Right lobe of liver (tissue), 4 donors: ENCODE measurements around the gene SRSF3.

ENCODE experiments used
- CTCF ChIP-seq, 4 donors: fragments of 200-600 bp in 3 of 4; fragments of 450-650 bp in 1 of 4; IDR thresholded peaks; one replicate each; pipeline versions ENCODE4 v1.5.1 to v1.8.0; 2016 to 2022; ENCODE audit warnings: antibody characterized with exemption in 4 of 4, mild to moderate bottlenecking in 2 of 4
- POLR2A ChIP-seq: fragments of 450-650 bp; IDR thresholded peaks from one replicate; pipeline ENCODE4 v1.6.1; 2017; ENCODE audit warnings: antibody characterized with exemption, mild to moderate bottlenecking
- donor health status: DM: no; HTN: no; CAD: no.
- donor health status: DM: no; HTN: no; CAD: no.
- donor health status: DM: no; HTN: yes; CAD: no.

DNA sequence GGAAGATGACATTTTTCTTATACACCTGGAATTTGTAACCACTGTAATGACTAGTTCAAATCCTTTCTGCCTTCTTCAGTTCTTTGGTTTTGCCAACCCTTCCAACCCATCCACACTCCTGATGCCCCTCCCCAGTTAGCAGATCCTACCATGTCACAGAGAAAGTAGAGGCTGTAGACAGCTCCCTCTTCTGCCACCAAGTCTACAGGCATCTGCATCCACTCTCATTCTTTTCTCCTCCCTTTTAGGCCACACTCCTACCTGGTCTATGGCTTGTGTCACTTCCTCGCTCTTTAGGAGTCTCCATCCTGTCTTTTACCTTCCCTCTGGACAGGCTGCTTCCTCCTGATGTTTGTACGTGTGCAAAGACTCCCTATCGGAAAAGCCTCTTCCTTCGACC is 33.3 kb upstream of the SRSF3 start:
- no peak for TF ChIP-seq CTCF (IDR thresholded peaks at IDR 0.05)
- no peak for TF ChIP-seq POLR2A
